ENCODE measurements around the gene STX8. TPM values are rescaled to one million over a fixed set of nuclear protein-coding genes. Genes with fewer than 3 reads are reported as not detected.

STX8 gene
- total RNA-seq, 1 donor from 2014 or later, result 61.0 TPM

GRCh38 chr17:9218911-9219310 is 356.7 kb downstream of the STX8 start:
- no peak overlapping the region for H3K27ac Mint-ChIP-seq (ENCODE audit: unreplicated experiment)
- H3K9me3 Mint-ChIP-seq (ENCODE audit: unreplicated experiment), result peaks cover 6% of the 10 kb centered on the region
- H3K27me3 Mint-ChIP-seq (ENCODE audit: unreplicated experiment), result no peaks in the 10 kb centered on the region
- H3K36me3 Mint-ChIP-seq (ENCODE audit: unreplicated experiment), result peaks cover 20% of the 10 kb centered on the region
- H3K4me1 Mint-ChIP-seq (ENCODE audit: low read depth, unreplicated experiment), result no peaks in the 10 kb centered on the region
- TF ChIP-seq CTCF (IDR thresholded peaks at IDR 0.05; ENCODE audit: partially characterized antibody, unreplicated experiment), result no peak
- H3K4me3 Mint-ChIP-seq (ENCODE audit: unreplicated experiment), result no peak overlapping the region
- DNase-seq, result no peak

- Mint-ChIP-seq H3K36me3 (ENCODE audit: unreplicated experiment) (peaks cover 20% of the 10 kb centered on the region), H3K4me3 (ENCODE audit: unreplicated experiment) (no peak overlapping the region), H3K27ac (ENCODE audit: unreplicated experiment) (no peak overlapping the region), H3K27me3 (ENCODE audit: unreplicated experiment) (peaks cover 5% of the 10 kb centered on the region), H3K9me3 (ENCODE audit: unreplicated experiment) (peaks cover 6% of the 10 kb centered on the region), H3K4me1 (ENCODE audit: low read depth, unreplicated experiment) (no peaks in the 10 kb centered on the region)
- no peak for DNase-seq
- no peak for TF ChIP-seq CTCF (IDR thresholded peaks at IDR 0.05; ENCODE audit: partially characterized antibody, unreplicated experiment)
These were observed 357.5 kb downstream of the STX8 start for GRCh38 chr17:9218064-9218635.

GRCh38 chr17:9217151-9218056 is 358.2 kb downstream of the STX8 start:
- Mint-ChIP-seq H3K4me1 (ENCODE audit: low read depth, unreplicated experiment) (no peaks in the 10 kb centered on the region), H3K27me3 (ENCODE audit: unreplicated experiment) (peaks cover 5% of the 10 kb centered on the region), H3K36me3 (ENCODE audit: unreplicated experiment) (peaks cover 20% of the 10 kb centered on the region), H3K4me3 (ENCODE audit: unreplicated experiment) (no peak overlapping the region), H3K9me3 (ENCODE audit: unreplicated experiment) (peaks cover 6% of the 10 kb centered on the region), H3K27ac (ENCODE audit: unreplicated experiment) (no peak overlapping the region)
- TF ChIP-seq CTCF (IDR thresholded peaks at IDR 0.05; ENCODE audit: partially characterized antibody, unreplicated experiment), result no peak
- no peak for DNase-seq

- Mint-ChIP-seq H3K4me1 (ENCODE audit: low read depth, unreplicated experiment) (no peaks in the 10 kb centered on the region), H3K9me3 (ENCODE audit: unreplicated experiment) (peaks cover 6% of the 10 kb centered on the region), H3K27me3 (ENCODE audit: unreplicated experiment) (peaks cover 6% of the 10 kb centered on the region), H3K36me3 (ENCODE audit: unreplicated experiment) (peaks cover 20% of the 10 kb centered on the region), H3K4me3 (ENCODE audit: unreplicated experiment) (no peak overlapping the region), H3K27ac (ENCODE audit: unreplicated experiment) (no peak overlapping the region)
- no peak for DNase-seq
- no peak for TF ChIP-seq CTCF (IDR thresholded peaks at IDR 0.05; ENCODE audit: partially characterized antibody, unreplicated experiment)
These were observed 360.2 kb downstream of the STX8 start for GRCh38 chr17:9215465-9215864.

- H3K4me3 Mint-ChIP-seq (ENCODE audit: unreplicated experiment), result no peak overlapping the region
- H3K4me1 Mint-ChIP-seq (ENCODE audit: low read depth, unreplicated experiment), result no peaks in the 10 kb centered on the region
- H3K9me3 Mint-ChIP-seq (ENCODE audit: unreplicated experiment), result peaks cover 7% of the 10 kb centered on the region
- peaks cover 20% of the 10 kb centered on the region for H3K36me3 Mint-ChIP-seq (ENCODE audit: unreplicated experiment)
- H3K27me3 Mint-ChIP-seq (ENCODE audit: unreplicated experiment), result peaks cover 8% of the 10 kb centered on the region
- DNase-seq, result no peak
- H3K27ac Mint-ChIP-seq (ENCODE audit: unreplicated experiment), result no peak overlapping the region
- TF ChIP-seq CTCF (IDR thresholded peaks at IDR 0.05; ENCODE audit: partially characterized antibody, unreplicated experiment), result no peak
These were observed 362.3 kb downstream of the STX8 start for GRCh38 chr17:9213303-9213640.
